Upper lobe of left lung (tissue), 6 donors: ENCODE measurements around the gene ZNF33B. TPM values are rescaled to one million over a fixed set of nuclear protein-coding genes. Genes with fewer than 3 reads are reported as not detected.

Experiments used
- ATAC-seq, 2 donors: fragments of 200-7000 bp; cut with Tn5 transposase; one replicate each; pipeline ENCODE4 v1.9.1; 2022; ENCODE audit warnings: mild to moderate bottlenecking in 2 of 2, moderate library complexity in 2 of 2; ENCODE audit not compliant: low FRiP score in 2 of 2
- DNase-seq, 2 donors: peaks; one replicate each; pipeline ENCODE4 v3.0.0-alpha.2; 2019 to 2020
- H3K27ac ChIP-seq, 4 donors: fragments of 200-600 bp; sonication (generic); one replicate each; pipeline ENCODE4 v1.5.1; 2016 to 2019
- H3K27me3 ChIP-seq, 4 donors: fragments of 200-600 bp; sonication (generic); one replicate each; pipeline ENCODE4 v1.5.1; 2017 to 2019
- H3K36me3 ChIP-seq, 4 donors: fragments of 200-600 bp; sonication (generic); one replicate each; pipeline ENCODE4 v1.5.1; 2016 to 2019
- H3K4me1 ChIP-seq, 4 donors: fragments of 200-600 bp; sonication (generic); one replicate each; pipeline ENCODE4 v1.5.1; 2018 to 2019
- H3K4me3 ChIP-seq, 4 donors: fragments of 200-600 bp; sonication (generic); one replicate each; pipeline ENCODE4 v1.5.1; 2017 to 2019; ENCODE audit warnings: mild to moderate bottlenecking in 2 of 4, moderate library complexity in 1 of 4
- H3K9me3 ChIP-seq, 4 donors: fragments of 200-600 bp; sonication (generic); one replicate each; pipeline ENCODE4 v1.5.1; 2018 to 2019
- CTCF ChIP-seq, 6 experiments: fragments of 450-650 bp in 4 of 6; fragments of 200-600 bp in 2 of 6; sonication (generic) in 2 of 6; IDR thresholded peaks; one replicate each; pipeline ENCODE4 v1.5.1; 2016 to 2019; ENCODE audit warnings: antibody characterized with exemption in 6 of 6
- EP300 ChIP-seq, 4 donors: sonication (generic); formaldehyde crosslinking; IDR thresholded peaks; one replicate each; pipeline ENCODE4 v1.5.1; 2017; ENCODE audit warnings: antibody characterized with exemption in 4 of 4, control low read depth in 2 of 4
- POLR2A ChIP-seq, 4 donors: fragments of 450-650 bp; IDR thresholded peaks; one replicate each; pipeline ENCODE4 v1.5.1; 2016 to 2017; ENCODE audit warnings: antibody characterized with exemption in 4 of 4, mild to moderate bottlenecking in 2 of 4
- POLR2AphosphoS5 ChIP-seq, 2 donors: sonication (generic); formaldehyde crosslinking; IDR thresholded peaks; one replicate each; pipeline ENCODE4 v1.5.1; 2017; ENCODE audit warnings: antibody characterized with exemption in 2 of 2
- WGBS, 2 donors: methylation state at CpG; one replicate each; pipeline ENCODE4 v1.1.5; 2017 to 2018; 5-methylcytosine and 5-hydroxymethylcytosine counted together
- total RNA-seq, 6 donors: library from RNA; depleted of rRNA in 4 of 6; stranded (reverse); fragments of >200 nt in 4 of 6; gene quantifications; one replicate each; pipeline versions ENCODE4 v1.1.0 to v1.2.1, GENCODE V29; 2016 to 2021
- donor health status: DM: no; HTN: no; CAD: no; lungs with moderate emphysema.
- donor health status: DM: no; HTN: yes; CAD: no; lungs with severe emphysema.

Gene ZNF33B
- total RNA-seq, 6 donors from 2014 or later: 20.2 to 51.3 (median 32.0) TPM

GRCh38 chr10:42623929-42624328 is 14.4 kb downstream of the ZNF33B start:
- ATAC-seq (no peak), DNase-seq (no peak)
- H3K36me3 ChIP-seq: peaks cover 7 to 66% (median 23%) of the 10 kb centered on the region in 4 donors

GRCh38 chr10:42618424-42618823 is 19.9 kb downstream of the ZNF33B start:
- no peak for DNase-seq
- Histone ChIP-seq H3K4me3 (no peak overlapping the region), H3K9me3 (no peaks in the 10 kb centered on the region), H3K27ac (no peak overlapping the region), H3K36me3 (peaks cover 8 to 44% (median 14%) of the 10 kb centered on the region in 4 donors), H3K4me1 (no peaks in the 10 kb centered on the region), H3K27me3 (no peaks in the 10 kb centered on the region)
- no peak for ATAC-seq
- no peak for TF ChIP-seq EP300 (IDR thresholded peaks at IDR 0.05)
- TF ChIP-seq CTCF (IDR thresholded peaks at IDR 0.05): no peak
- TF ChIP-seq POLR2AphosphoS5 (IDR thresholded peaks at IDR 0.05): no peak
- TF ChIP-seq POLR2A (IDR thresholded peaks at IDR 0.05): no peak
- 89 to 92% methylated on average over 4 of the region's 4 CpGs for WGBS, 2 donors

More at GRCh38 chr10:42623929-42624328, 14.4 kb downstream of the ZNF33B start:
- Histone ChIP-seq H3K4me3 (no peak overlapping the region), H3K27ac (no peak overlapping the region), H3K9me3 (peaks cover 0 to 4% (median 0%) of the 10 kb centered on the region in 4 donors), H3K4me1 (no peaks in the 10 kb centered on the region), H3K27me3 (no peaks in the 10 kb centered on the region)
- TF ChIP-seq POLR2A (IDR thresholded peaks at IDR 0.05) (no peak), EP300 (IDR thresholded peaks at IDR 0.05) (no peak), POLR2AphosphoS5 (IDR thresholded peaks at IDR 0.05) (no peak), CTCF (IDR thresholded peaks at IDR 0.05) (no peak)
- 62 to 64% methylated on average over 4 of the region's 4 CpGs for WGBS, 2 donors

GRCh38 chr10:42615419-42615818 is 23.0 kb downstream of the ZNF33B start:
- 68 to 70% methylated on average over 3 of the region's 3 CpGs for WGBS, 2 donors
- Histone ChIP-seq H3K27me3 (no peaks in the 10 kb centered on the region), H3K36me3 (peaks cover 7 to 45% (median 14%) of the 10 kb centered on the region in 4 donors), H3K4me1 (no peaks in the 10 kb centered on the region), H3K27ac (no peak overlapping the region), H3K4me3 (no peak overlapping the region), H3K9me3 (no peaks in the 10 kb centered on the region)
- TF ChIP-seq CTCF (IDR thresholded peaks at IDR 0.05): no peak
- no peak for TF ChIP-seq EP300 (IDR thresholded peaks at IDR 0.05)
- no peak for TF ChIP-seq POLR2A (IDR thresholded peaks at IDR 0.05)
- TF ChIP-seq POLR2AphosphoS5 (IDR thresholded peaks at IDR 0.05): no peak
- no peak for ATAC-seq
- no peak for DNase-seq

- 97 to 100% methylated on average over 1 of the region's 1 CpG for WGBS, 2 donors
- TF ChIP-seq POLR2AphosphoS5 (IDR thresholded peaks at IDR 0.05) (no peak), POLR2A (IDR thresholded peaks at IDR 0.05) (no peak), CTCF (IDR thresholded peaks at IDR 0.05) (no peak), EP300 (IDR thresholded peaks at IDR 0.05) (no peak)
- no peaks in the 10 kb centered on the region for H3K27me3 ChIP-seq
- ATAC-seq (no peak), DNase-seq (no peak)
- no peaks in the 10 kb centered on the region for H3K4me1 ChIP-seq
- H3K4me3 ChIP-seq: no peak overlapping the region
- peaks cover 0 to 3% (median 1%) of the 10 kb centered on the region in 4 donors for H3K9me3 ChIP-seq
- H3K27ac ChIP-seq: no peak overlapping the region
- peaks cover 8 to 56% (median 14%) of the 10 kb centered on the region in 4 donors for H3K36me3 ChIP-seq
These were observed 28.5 kb downstream of the ZNF33B start for GRCh38 chr10:42609872-42610271.

GRCh38 chr10:42598249-42598873 is 40.0 kb downstream of the ZNF33B start:
- H3K4me3 ChIP-seq: no peak overlapping the region
- peaks cover under 1 to 30% (median 13%) of the 10 kb centered on the region in 4 donors for H3K36me3 ChIP-seq
- no peak for DNase-seq
- TF ChIP-seq EP300 (IDR thresholded peaks at IDR 0.05) (no peak), POLR2AphosphoS5 (IDR thresholded peaks at IDR 0.05) (no peak), POLR2A (IDR thresholded peaks at IDR 0.05) (no peak)
- H3K9me3 ChIP-seq: peaks cover 8 to 46% (median 29%) of the 10 kb centered on the region in 4 donors
- H3K27ac ChIP-seq: no peak overlapping the region
- H3K4me1 ChIP-seq: no peaks in the 10 kb centered on the region
- WGBS, 2 donors: 97 to 98% methylated on average over 4 of the region's 4 CpGs
- no peak for ATAC-seq
- H3K27me3 ChIP-seq: no peaks in the 10 kb centered on the region
